ENCODE measurements around the gene ARMC6.
"Not testable (repeated sequence)": the region's sequence is repeated elsewhere in the genome, so short reads cannot be mapped to it uniquely, and the experiment has no call there.

ARMC6 gene

GRCh38 chr19:19076476-19076875 lies 43.1 kb downstream of the ARMC6 start:
- DNase-seq = no peak
- no peak for ATAC-seq

GRCh38 chr19:19077103-19077502 lies 43.7 kb downstream of the ARMC6 start:
- DNase-seq (no peak), ATAC-seq (no peak)

- DNase-seq = no peak
- ATAC-seq = no peak
These were observed 45.4 kb downstream of the ARMC6 start for GRCh38 chr19:19078801-19079200.

DNA sequence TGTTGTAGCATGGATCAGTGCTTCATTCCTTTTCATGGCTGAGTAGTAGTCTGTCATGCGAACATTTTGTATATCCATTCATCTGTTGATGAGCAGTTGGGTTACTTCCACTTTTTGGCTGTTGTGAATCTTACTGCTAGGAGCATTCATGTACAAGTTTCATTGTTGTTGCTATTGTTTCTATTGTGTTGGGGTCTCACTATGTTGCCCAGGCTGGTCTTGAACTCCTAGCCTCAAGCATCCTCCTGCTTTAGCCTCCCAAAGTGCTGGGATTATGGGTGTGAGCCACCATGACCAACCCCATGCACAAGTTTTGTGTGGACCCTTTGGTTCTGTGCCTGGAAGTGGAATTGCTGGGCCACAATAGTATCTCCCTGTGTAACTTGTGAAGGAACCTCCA lies 46.2 kb downstream of the ARMC6 start:
- DNase-seq = no peak
- ATAC-seq = no peak

DNA sequence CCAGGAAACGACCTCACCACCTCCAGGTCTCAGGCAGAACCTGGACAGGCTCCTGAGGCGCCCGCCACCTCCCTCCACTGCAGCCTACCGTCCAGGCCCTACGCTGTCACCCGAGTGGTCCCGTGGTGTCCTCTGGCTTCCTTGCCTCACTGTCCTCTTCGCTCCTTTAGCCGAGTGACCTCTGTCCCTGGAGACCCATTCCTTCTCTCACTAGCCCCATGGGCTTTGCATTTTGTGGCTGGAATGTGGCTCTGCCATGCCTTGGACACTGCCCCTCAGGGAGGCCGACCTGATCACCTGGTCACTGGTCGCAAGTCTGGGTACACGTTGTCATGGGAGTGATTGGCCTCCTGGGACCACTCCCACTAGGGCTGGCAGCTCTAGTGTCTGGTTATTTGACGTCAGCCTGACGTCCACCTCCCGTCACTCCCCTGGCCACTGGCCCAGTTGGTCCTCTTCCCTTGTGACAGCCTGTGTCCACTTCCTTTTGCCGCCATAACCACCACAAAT lies 48.3 kb downstream of the ARMC6 start:
- DNase-seq (no peak), ATAC-seq (no peak)

DNA sequence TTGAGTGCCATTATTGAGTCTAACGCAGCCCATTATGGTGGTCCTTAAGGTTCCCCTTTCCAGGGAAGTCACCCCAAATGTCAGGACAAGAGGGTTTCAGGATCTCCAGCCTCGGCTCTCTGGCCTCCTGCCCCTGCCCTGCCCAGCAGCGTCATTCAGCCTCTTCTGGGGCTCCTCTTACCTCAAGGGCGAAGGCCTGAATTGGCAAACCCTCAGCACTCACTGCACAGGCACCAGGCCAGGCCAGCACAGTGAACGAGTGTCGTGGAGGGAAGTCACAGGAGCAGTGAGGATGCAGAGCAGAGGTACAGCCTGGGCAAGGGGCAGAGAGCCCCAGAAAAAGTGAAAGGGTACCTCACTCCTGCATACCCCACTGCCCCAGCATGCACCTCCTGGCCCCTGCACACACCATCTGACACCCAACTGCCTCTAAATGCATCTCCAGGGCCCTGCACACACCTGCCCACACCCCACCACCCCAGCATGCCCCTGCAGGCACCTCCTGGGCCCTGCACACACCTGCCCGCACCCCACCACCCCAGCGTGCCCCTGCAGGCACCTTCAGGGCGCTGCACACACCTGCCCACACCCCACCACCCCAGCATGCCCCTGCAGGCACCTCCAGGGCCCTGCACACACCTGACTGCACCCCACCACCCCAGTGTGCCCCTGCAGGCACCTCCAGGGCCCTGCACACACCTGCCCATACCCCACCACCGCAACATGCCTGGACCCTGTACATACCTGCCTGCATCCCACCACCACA lies 50.2 kb downstream of the ARMC6 start:
- DNase-seq (no peak), ATAC-seq (no peak)

GRCh38 chr19:19087676-19088075 lies 54.3 kb downstream of the ARMC6 start:
- no peak for ATAC-seq
- DNase-seq = no peak

DNA sequence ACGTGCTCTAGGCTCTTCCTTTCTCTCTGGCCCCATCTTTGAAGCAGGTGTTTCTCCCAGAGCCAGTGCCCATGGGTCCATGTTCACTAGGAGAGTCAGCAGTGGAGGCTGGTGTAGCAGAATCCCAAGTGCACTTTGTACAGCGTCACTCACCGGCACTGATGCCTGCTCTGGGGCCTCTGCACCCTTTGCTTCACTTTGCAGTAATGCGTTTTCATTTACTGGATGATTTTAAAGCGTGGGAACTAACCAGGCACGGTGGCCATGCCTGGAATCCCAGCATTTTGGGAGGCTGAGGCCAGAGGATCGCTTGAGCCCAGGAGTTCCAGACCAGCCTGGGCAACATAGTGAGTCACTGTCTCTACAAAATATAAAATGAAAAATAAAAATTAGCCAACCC lies 61.1 kb downstream of the ARMC6 start:
- ATAC-seq = no peak
- DNase-seq = no peak

DNA sequence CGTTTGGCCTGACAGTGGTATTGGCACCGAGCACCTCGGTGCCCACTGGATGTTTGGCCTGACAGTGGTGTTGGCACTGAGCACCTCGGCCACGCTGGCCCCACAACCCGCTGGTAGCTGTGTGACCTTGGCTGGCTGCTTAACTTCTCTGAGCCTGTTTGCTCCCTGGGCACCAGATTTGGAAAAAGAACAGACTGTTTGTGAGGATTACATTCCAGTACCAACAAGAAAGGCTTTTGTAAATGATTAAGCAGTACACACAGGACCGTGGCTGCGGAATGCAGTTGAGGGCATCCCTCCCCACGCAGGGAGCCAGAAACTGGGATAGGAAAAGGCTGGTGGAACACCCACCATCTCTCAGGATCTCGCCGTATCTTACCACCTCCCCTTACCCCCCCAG lies 62.3 kb downstream of the ARMC6 start:
- no peak for DNase-seq
- no peak for ATAC-seq

DNA sequence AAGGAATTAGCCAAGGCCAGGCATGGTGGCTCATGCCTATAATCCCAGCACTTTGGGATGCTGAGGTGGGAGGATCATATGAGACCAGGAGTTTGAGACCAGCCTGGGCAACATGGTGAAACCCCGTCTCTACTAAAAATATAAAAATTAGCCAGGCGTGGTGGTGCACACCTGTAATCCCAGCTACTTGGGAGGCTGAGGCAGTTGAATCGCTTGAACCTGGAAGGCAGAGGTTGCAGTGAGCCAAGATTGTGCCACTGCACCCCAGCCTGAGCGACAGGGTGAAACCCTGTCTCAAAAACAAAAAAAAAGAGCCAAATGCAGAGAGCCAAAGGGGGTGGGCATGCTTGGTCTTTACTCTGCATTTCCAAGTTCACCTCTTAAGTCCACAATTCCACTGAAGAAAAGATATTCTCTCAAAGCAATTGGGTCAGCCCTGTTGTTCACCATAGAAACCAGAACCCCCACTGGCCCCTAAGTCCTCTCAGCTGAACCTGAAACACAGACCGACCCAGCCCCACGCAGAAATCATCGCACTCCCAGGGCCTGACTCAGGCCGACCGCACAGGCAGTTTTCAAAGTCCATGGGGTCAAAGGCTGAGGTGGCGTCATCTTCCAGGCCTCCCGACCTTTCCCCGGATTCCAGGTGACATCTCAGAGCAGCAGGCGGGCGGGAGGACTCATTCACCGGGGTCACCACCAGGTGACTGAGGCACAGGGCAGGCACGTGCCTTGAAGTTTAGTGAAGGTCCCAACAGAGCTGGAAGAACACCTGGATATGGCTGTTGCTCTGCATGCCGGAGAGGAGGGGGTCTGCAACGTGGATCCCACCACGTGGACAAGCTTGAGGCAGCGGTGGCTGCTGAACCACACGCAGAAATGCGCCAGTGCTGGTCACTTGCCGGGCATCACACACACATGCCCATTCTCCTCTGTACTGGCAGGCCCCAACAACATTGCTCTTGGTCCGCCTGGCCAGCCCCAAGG lies 63.5 kb downstream of the ARMC6 start:
- DNase-seq = no peak
- ATAC-seq = no peak

- no peak for DNase-seq
- no peak for ATAC-seq
These were observed 64.8 kb downstream of the ARMC6 start for GRCh38 chr19:19098084-19098702.

DNA sequence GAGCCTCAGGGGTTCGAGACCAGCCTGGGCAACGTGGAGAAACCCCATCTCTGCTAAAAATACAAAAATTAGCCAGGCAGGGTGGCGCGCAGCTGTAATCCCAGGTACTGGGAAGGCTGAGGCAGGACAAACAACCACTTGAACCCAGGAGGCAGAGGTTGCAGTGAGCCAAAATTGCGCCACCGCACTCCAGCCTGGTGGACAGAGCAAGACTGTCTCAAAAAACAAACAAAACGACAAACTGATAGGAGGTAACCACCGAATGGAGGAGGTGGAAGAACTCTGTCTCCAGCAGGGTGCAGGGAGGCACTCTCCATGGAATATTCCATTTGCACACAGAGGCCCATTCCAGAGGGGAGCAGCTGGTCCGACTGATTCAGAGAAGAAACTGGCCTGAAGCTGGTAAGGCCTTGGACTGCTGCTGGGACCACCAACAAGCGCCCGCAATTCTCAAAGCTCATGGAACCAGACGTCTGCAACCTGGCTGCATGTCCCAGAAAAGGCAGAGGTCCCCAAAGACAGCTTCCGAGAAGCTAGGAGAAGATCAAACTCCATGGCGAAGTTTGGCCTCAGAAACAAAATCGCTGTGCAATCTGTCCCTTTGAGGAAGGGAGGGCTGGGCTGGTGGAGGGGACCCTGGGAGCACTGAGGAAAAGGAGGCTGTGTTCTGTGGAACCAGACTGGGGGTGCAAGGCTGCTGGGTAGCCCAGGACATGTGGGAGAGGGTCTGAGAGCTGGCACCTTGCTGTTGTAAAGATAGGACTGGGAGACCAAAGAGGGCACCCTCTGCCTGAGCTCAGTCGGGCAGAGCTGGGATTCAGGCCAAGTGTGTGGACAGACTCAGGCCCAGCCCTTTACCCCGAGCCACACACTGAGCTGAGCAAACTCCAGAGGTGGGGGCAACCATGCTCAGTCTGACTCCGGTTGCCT lies 65.6 kb downstream of the ARMC6 start:
- ATAC-seq = no peak
- no peak for DNase-seq

DNA sequence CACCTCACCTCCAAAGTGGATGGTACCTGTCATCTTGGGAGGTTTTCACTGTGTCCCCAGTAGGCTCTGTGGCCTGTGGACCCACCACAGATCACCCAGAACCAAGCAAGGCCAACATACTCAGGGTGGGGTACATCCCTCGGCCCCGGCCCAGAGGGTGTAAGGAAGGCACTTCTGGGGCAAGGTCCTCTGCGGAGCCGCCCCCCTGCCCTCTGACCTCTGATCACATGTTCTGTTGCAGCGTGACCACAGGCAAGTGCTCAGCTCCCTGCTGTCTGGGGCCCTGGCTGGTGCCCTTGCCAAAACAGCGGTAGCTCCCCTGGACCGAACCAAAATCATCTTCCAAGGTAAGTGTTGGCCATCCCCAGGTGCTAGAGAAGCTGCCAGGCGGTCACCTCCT lies 68.1 kb downstream of the ARMC6 start:
- DNase-seq (no peak), ATAC-seq (no peak)

DNA sequence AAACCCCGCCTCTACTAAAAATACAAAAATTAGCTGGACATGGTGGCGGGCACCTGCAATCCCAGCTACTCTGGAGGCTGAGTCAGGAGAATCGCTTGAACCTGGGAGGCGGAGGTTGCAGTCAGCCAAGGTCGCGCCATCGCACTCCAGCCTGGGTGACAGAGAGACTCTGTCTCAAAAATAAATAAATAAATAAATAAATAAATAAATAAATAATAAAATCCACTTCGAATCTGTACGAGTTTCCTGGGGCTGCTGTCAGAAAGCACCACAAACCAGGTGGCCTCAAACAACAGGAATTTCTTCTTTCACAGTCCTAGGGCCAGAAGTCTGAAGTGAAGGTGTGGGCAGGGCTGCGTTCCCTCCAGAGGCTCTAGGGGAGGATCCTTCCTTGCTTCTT lies 69.2 kb downstream of the ARMC6 start:
- DNase-seq, ATAC-seq: not testable (repeated sequence)

DNA sequence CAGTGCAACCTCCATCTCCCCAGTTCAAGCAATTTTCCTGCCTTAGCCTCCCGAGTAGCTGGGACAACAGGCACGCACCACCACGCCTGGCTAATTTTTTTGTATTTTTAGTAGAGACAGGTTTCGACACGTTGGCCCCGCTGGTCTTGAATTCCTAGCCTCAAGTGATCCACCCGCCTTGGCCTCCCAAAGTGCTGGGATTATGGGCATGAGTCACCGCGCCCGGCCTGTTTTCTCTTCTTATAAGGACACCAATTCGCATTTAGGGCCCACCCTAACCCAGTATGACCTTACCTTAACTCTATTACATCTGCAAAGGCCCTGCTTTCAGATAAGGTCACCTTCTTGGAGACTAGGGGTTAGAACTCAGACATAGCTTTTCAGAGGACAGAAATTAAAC lies 69.8 kb downstream of the ARMC6 start:
- no peak for ATAC-seq
- DNase-seq = no peak

DNA sequence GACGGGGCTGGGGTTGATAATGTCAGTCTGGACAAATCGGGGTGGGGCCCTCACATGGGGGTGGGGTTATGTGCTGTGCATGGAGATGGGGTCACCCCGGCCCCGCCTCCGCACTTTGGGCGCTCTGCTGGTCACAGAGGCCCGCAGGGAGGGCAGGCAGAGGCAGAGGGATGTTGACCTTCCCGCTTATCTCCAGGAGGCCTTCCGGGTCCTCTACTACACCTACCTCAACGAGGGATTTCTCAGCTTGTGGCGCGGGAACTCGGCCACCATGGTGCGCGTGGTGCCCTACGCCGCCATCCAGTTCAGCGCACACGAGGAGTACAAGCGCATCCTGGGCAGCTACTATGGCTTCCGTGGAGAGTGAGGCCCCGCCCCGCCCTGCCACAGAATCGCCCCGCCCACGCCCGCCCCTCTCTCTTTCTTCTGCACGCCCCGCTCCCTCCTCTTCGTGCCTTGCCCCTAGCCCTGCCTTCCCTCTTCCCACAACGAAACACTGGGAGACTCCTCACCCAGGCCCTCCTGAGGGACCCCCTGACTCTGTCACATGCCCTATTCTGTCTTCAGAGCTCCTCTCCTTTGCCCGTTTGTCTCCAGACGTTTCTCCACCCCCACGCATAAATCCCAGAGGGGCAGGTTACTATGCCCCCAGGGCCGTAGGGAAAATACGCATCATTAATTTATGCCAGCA lies 72.1 kb downstream of the ARMC6 start:
- ATAC-seq = no peak

GRCh38 chr19:19106056-19106551 lies 72.7 kb downstream of the ARMC6 start:
- ATAC-seq = no peak
- no peak for DNase-seq

More for the DNA sequence above, 72.1 kb downstream of the ARMC6 start:
- no peak for DNase-seq

GRCh38 chr19:19106938-19107337 lies 73.5 kb downstream of the ARMC6 start:
- not testable (repeated sequence) for DNase-seq, ATAC-seq

GRCh38 chr19:19107654-19108053 lies 74.3 kb downstream of the ARMC6 start:
- DNase-seq = no peak
- ATAC-seq = no peak
